Activated CD8-positive, alpha-beta memory T cell treated with anti-CD3 and anti-CD28 coated beads, Interleukin-2, amount 10 ng/mL, durations not matched to agents 7 days and 5 days (primary cell): ENCODE results near the gene CARD8. TPM values are rescaled to one million over a fixed set of nuclear protein-coding genes. Genes with fewer than 3 reads are reported as not detected.
"Not testable (repeated sequence)": the region's sequence is repeated elsewhere in the genome, so short reads cannot be mapped to it uniquely, and the experiment has no call there.

Source experiments
- ATAC-seq: fragments of 150-1000 bp; cut with Tn5 transposase; one replicate; pipeline ENCODE4 v1.10.0; 2021; ENCODE audit warnings: moderate library complexity
- CTCF ChIA-PET: fragments of 350-600 bp; sonication (Branson Sonifier 250); formaldehyde crosslinking; loops from one replicate; lab custom pipeline; 2021; ENCODE audit warnings: antibody characterized with exemption; lab: Charles Lee
- DNase-seq: peaks from one replicate; pipeline ENCODE4 v3.0.0-alpha.2; 2020
- H3K27ac Mint-ChIP-seq: one replicate; pipeline ENCODE4 v1.8.0; 2021; ENCODE audit warnings: mild to moderate bottlenecking, mixed read lengths
- H3K27me3 Mint-ChIP-seq: one replicate; pipeline ENCODE4 v1.8.0; 2021; ENCODE audit warnings: mixed read lengths
- H3K36me3 Mint-ChIP-seq: one replicate; pipeline ENCODE4 v1.8.0; 2021; ENCODE audit warnings: mild to moderate bottlenecking, mixed read lengths
- H3K4me1 Mint-ChIP-seq: one replicate; pipeline ENCODE4 v1.8.0; 2021; ENCODE audit warnings: mixed read lengths
- H3K4me3 Mint-ChIP-seq: one replicate; pipeline ENCODE4 v1.8.0; 2021; ENCODE audit warnings: mild to moderate bottlenecking, moderate library complexity, mixed read lengths
- H3K9me3 Mint-ChIP-seq: one replicate; pipeline ENCODE4 v1.8.0; 2022; ENCODE audit warnings: low read depth, mixed read lengths
- total RNA-seq, 2 experiments: library from RNA; stranded (reverse); gene quantifications; one replicate each; pipeline ENCODE4 v1.2.3, GENCODE V29; 2021

Gene CARD8
- 100 to 1,000 TPM; 182 to 219 TPM for total RNA-seq

- no peaks in the 10 kb centered on the region for H3K9me3 Mint-ChIP-seq
- peak within 1 kb of the TSS; percentile 100 for H3K27ac Mint-ChIP-seq
- peaks cover 66% of the 10 kb centered on the region for H3K4me1 Mint-ChIP-seq
- CTCF ChIA-PET: interaction anchor here (1.0 to 1.1 kb wide), 4 partner anchors 11 to 77 kb away, joined by 3 to 7 read pairs (median 4); no protein-coding TSS in a partner anchor
- DNase-seq (peak; percentile 95), ATAC-seq (peak; percentile 76)
- H3K36me3 Mint-ChIP-seq: peaks cover 30% of the 10 kb centered on the region
- H3K27me3 Mint-ChIP-seq: no peaks in the 10 kb centered on the region
- peak within 1 kb of the TSS; percentile 97 for H3K4me3 Mint-ChIP-seq
Measured at GRCh38 chr19:48255376-48256303, at the start of gene CARD8. Gene CARD8 (minus strand): TSS chr19:48255912. CDS start chr19:48241020, 14,892 bp downstream.

GRCh38 chr19:48303866-48304265 is 48.2 kb upstream of the CARD8 start:
- DNase-seq (no peak), ATAC-seq (no peak)
- Mint-ChIP-seq H3K27ac (no peak overlapping the region), H3K27me3 (peaks cover 5% of the 10 kb centered on the region), H3K4me3 (no peak overlapping the region), H3K4me1 (no peaks in the 10 kb centered on the region), H3K36me3 (no peaks in the 10 kb centered on the region), H3K9me3 (no peaks in the 10 kb centered on the region)
- CTCF ChIA-PET: interaction anchor here (1.1 kb wide), 1 partner anchor 14 kb away, joined by 3 read pairs; no protein-coding TSS in a partner anchor

- Mint-ChIP-seq H3K9me3 (no peaks in the 10 kb centered on the region), H3K27me3 (peaks cover 5% of the 10 kb centered on the region), H3K36me3 (no peaks in the 10 kb centered on the region), H3K4me3 (no peak overlapping the region), H3K4me1 (no peaks in the 10 kb centered on the region), H3K27ac (no peak overlapping the region)
- ATAC-seq: no peak
- CTCF ChIA-PET: no interaction called here
- DNase-seq: no peak
Measured at GRCh38 chr19:48303367-48303766, 47.7 kb upstream of the CARD8 start.

- CTCF ChIA-PET: no interaction called here
- H3K27ac Mint-ChIP-seq: no peak overlapping the region
- no peak overlapping the region for H3K4me3 Mint-ChIP-seq
- no peaks in the 10 kb centered on the region for H3K4me1 Mint-ChIP-seq
- no peaks in the 10 kb centered on the region for H3K9me3 Mint-ChIP-seq
- H3K36me3 Mint-ChIP-seq: no peaks in the 10 kb centered on the region
- H3K27me3 Mint-ChIP-seq: peaks cover 5% of the 10 kb centered on the region
- ATAC-seq (no peak), DNase-seq (no peak)
Measured at GRCh38 chr19:48302600-48302959, 46.9 kb upstream of the CARD8 start.

- Mint-ChIP-seq H3K4me3 (no peak overlapping the region), H3K9me3 (no peaks in the 10 kb centered on the region), H3K27me3 (peaks cover 5% of the 10 kb centered on the region), H3K4me1 (no peaks in the 10 kb centered on the region), H3K36me3 (no peaks in the 10 kb centered on the region), H3K27ac (no peak overlapping the region)
- CTCF ChIA-PET: no interaction called here
- no peak for DNase-seq
- no peak for ATAC-seq
Measured at GRCh38 chr19:48301886-48302599, 46.3 kb upstream of the CARD8 start.

- Mint-ChIP-seq H3K9me3 (no peaks in the 10 kb centered on the region), H3K36me3 (no peaks in the 10 kb centered on the region), H3K27ac (no peak overlapping the region), H3K27me3 (no peaks in the 10 kb centered on the region), H3K4me1 (no peaks in the 10 kb centered on the region), H3K4me3 (no peak overlapping the region)
- ATAC-seq: no peak
- DNase-seq: no peak
- CTCF ChIA-PET: no interaction called here
Measured at GRCh38 chr19:48297975-48298374, 42.3 kb upstream of the CARD8 start.

- no peak for ATAC-seq
- Mint-ChIP-seq H3K27me3 (no peaks in the 10 kb centered on the region), H3K4me1 (no peaks in the 10 kb centered on the region), H3K36me3 (no peaks in the 10 kb centered on the region), H3K27ac (no peak overlapping the region), H3K9me3 (no peaks in the 10 kb centered on the region), H3K4me3 (no peak overlapping the region)
- no peak for DNase-seq
- CTCF ChIA-PET: no interaction called here
Measured at GRCh38 chr19:48296963-48297734, 41.4 kb upstream of the CARD8 start.

GRCh38 chr19:48295458-48295857 is 39.7 kb upstream of the CARD8 start:
- DNase-seq (no peak), ATAC-seq (no peak)
- no peaks in the 10 kb centered on the region for H3K9me3 Mint-ChIP-seq
- H3K4me1 Mint-ChIP-seq: peaks cover 10% of the 10 kb centered on the region
- H3K4me3 Mint-ChIP-seq: no peak overlapping the region
- CTCF ChIA-PET: interaction anchor here (1.2 kb wide), 1 partner anchor 27 kb away, joined by 4 read pairs; no protein-coding TSS in a partner anchor
- H3K36me3 Mint-ChIP-seq: no peaks in the 10 kb centered on the region
- no peak overlapping the region for H3K27ac Mint-ChIP-seq
- H3K27me3 Mint-ChIP-seq: no peaks in the 10 kb centered on the region

GRCh38 chr19:48292798-48293197 is 37.1 kb upstream of the CARD8 start:
- Mint-ChIP-seq H3K36me3 (no peaks in the 10 kb centered on the region), H3K4me3 (no peak overlapping the region), H3K27me3 (peaks cover 4% of the 10 kb centered on the region), H3K27ac (no peak overlapping the region), H3K4me1 (peaks cover 10% of the 10 kb centered on the region), H3K9me3 (no peaks in the 10 kb centered on the region)
- no peak for ATAC-seq
- no peak for DNase-seq
- CTCF ChIA-PET: interaction anchor here (2.0 to 6.9 kb wide), 2 partner anchors 20 to 25 kb away, joined by 5 to 41 read pairs; no protein-coding TSS in a partner anchor

GRCh38 chr19:48291489-48291815 is 35.7 kb upstream of the CARD8 start:
- not testable (repeated sequence) for H3K27ac Mint-ChIP-seq, H3K9me3 Mint-ChIP-seq, DNase-seq, H3K36me3 Mint-ChIP-seq, H3K27me3 Mint-ChIP-seq, H3K4me3 Mint-ChIP-seq, H3K4me1 Mint-ChIP-seq, ATAC-seq
- CTCF ChIA-PET: interaction anchor here (0.7 to 6.9 kb wide), 6 partner anchors 10 to 100 kb away, joined by 3 to 41 read pairs (median 4); partner anchors contain the start of gene KDELR1

- CTCF ChIA-PET: interaction anchor here (0.6 to 6.9 kb wide), 9 partner anchors 9 to 293 kb away, joined by 3 to 41 read pairs (median 5); partner anchors contain the start of gene KDELR1
- Mint-ChIP-seq H3K9me3 (no peaks in the 10 kb centered on the region), H3K4me1 (peaks cover 10% of the 10 kb centered on the region), H3K27ac (no peak overlapping the region), H3K27me3 (peaks cover 6% of the 10 kb centered on the region), H3K36me3 (no peaks in the 10 kb centered on the region), H3K4me3 (peak overlapping the region; percentile 58)
- DNase-seq (peak; percentile 59), ATAC-seq (peak; percentile 85)
Measured at GRCh38 chr19:48290771-48291488, 35.2 kb upstream of the CARD8 start.

GRCh38 chr19:48290401-48290770 is 34.7 kb upstream of the CARD8 start:
- H3K27ac Mint-ChIP-seq: no peak overlapping the region
- peaks cover 6% of the 10 kb centered on the region for H3K27me3 Mint-ChIP-seq
- H3K4me1 Mint-ChIP-seq: peaks cover 10% of the 10 kb centered on the region
- H3K36me3 Mint-ChIP-seq: no peaks in the 10 kb centered on the region
- no peak overlapping the region for H3K4me3 Mint-ChIP-seq
- DNase-seq: no peak
- CTCF ChIA-PET: interaction anchor here (0.6 to 6.9 kb wide), 8 partner anchors 9 to 294 kb away, joined by 3 to 41 read pairs (median 6); partner anchors contain the start of gene KDELR1
- no peak for ATAC-seq
- H3K9me3 Mint-ChIP-seq: no peaks in the 10 kb centered on the region
